HepG2 (cell line): ENCODE data around the gene GNG4. TPM values are rescaled to one million over a fixed set of nuclear protein-coding genes. Genes with fewer than 3 reads are reported as not detected.

Experiments used
- ASH2L ChIP-seq: fragments of 300-600, 200-600 bp; sonication (generic); IDR thresholded peaks from 2 replicates; pipeline ENCODE4 v1.7.0; 2017; ENCODE audit warnings: low read depth, mild to moderate bottlenecking, moderate library complexity, mixed read lengths, low read length; ENCODE audit not compliant: insufficient read length
- DBP ChIP-seq: sonication (generic); formaldehyde crosslinking; IDR thresholded peaks from 2 replicates; pipeline ENCODE4 v1.4.0; 2020; ENCODE audit warnings: missing genetic modification reagents; ENCODE audit errors: not compliant biosample characterization
- IKZF4 ChIP-seq: sonication (generic); formaldehyde crosslinking; IDR thresholded peaks from 2 replicates; pipeline ENCODE4 v1.5.1; 2020; ENCODE audit warnings: borderline replicate concordance, mild to moderate bottlenecking, low read depth, missing genetic modification reagents; ENCODE audit errors: not compliant biosample characterization
- IRX3 ChIP-seq: sonication (generic); formaldehyde crosslinking; IDR thresholded peaks from 2 replicates; pipeline ENCODE4 v1.8.1; 2023; ENCODE audit warnings: mild to moderate bottlenecking, low read depth, missing genetic modification reagents, borderline replicate concordance
- MTA3 ChIP-seq: sonication (generic); formaldehyde crosslinking; IDR thresholded peaks from 2 replicates; pipeline ENCODE4 v1.4.0; 2020; ENCODE audit warnings: missing genetic modification reagents
- NKX3-1 ChIP-seq: sonication (generic); formaldehyde crosslinking; IDR thresholded peaks from 2 replicates; pipeline ENCODE4 v1.5.0; 2020; ENCODE audit warnings: missing genetic modification reagents
- POLR2AphosphoS5 ChIP-seq: IDR thresholded peaks from 2 replicates; pipeline ENCODE4 v1.6.1; 2012; ENCODE audit warnings: low read depth, low read length
- SOX6 ChIP-seq, 2 experiments: fragments of 450-650 bp in 1 of 2; sonication (generic) in 1 of 2; formaldehyde crosslinking in 1 of 2; IDR thresholded peaks; 2 replicates each; pipeline versions ENCODE4 v1.4.0 to v1.6.1; 2017 to 2020; ENCODE audit warnings: antibody characterized with exemption in 1 of 2, mild to moderate bottlenecking in 1 of 2, missing genetic modification reagents in 1 of 2
- TBL1XR1 ChIP-seq: fragments of 150-350 bp; IDR thresholded peaks from 2 replicates; pipeline ENCODE4 v1.6.1; 2014; ENCODE audit warnings: borderline replicate concordance, low read length; ENCODE audit not compliant: partially characterized antibody
- TBP ChIP-seq: sonication (generic); formaldehyde crosslinking; IDR thresholded peaks from 2 replicates; pipeline ENCODE4 v1.5.0; 2020; ENCODE audit warnings: missing genetic modification reagents
- ZFP1 ChIP-seq: IDR thresholded peaks from 2 replicates; pipeline ENCODE4 v1.6.1; 2016
- ZNF225 ChIP-seq: sonication (generic); formaldehyde crosslinking; IDR thresholded peaks from 2 replicates; pipeline ENCODE4 v1.4.0; 2020; ENCODE audit warnings: mild to moderate bottlenecking, missing genetic modification reagents
- ZNF350 ChIP-seq: sonication (generic); formaldehyde crosslinking; IDR thresholded peaks from 2 replicates; pipeline ENCODE4 v1.4.0; 2020; ENCODE audit warnings: mild to moderate bottlenecking, low read depth, missing genetic modification reagents, borderline replicate concordance
- ZNF451 ChIP-seq: sonication (generic); formaldehyde crosslinking; IDR thresholded peaks from 2 replicates; pipeline ENCODE4 v1.5.0; 2020; ENCODE audit warnings: mild to moderate bottlenecking, missing genetic modification reagents
- ZNF615 ChIP-seq: sonication (generic); formaldehyde crosslinking; IDR thresholded peaks from 2 replicates; pipeline ENCODE4 v1.5.0; 2020; ENCODE audit warnings: mild to moderate bottlenecking, missing genetic modification reagents, borderline replicate concordance
- ZNF674 ChIP-seq: sonication (generic); formaldehyde crosslinking; IDR thresholded peaks from 2 replicates; pipeline ENCODE4 v1.5.0; 2020; ENCODE audit warnings: low read depth, mild to moderate bottlenecking, missing genetic modification reagents
- ZNF766 ChIP-seq: sonication (generic); formaldehyde crosslinking; IDR thresholded peaks from 2 replicates; pipeline ENCODE4 v1.5.0; 2020; ENCODE audit warnings: missing genetic modification reagents, borderline replicate concordance
- ZNF777 ChIP-seq: sonication (generic); formaldehyde crosslinking; IDR thresholded peaks from 2 replicates; pipeline ENCODE4 v1.4.0; 2020; ENCODE audit warnings: missing genetic modification reagents
- ZNF781 ChIP-seq: sonication (generic); formaldehyde crosslinking; IDR thresholded peaks from 2 replicates; pipeline ENCODE4 v1.5.1; 2020; ENCODE audit warnings: borderline replicate concordance, mild to moderate bottlenecking, missing genetic modification reagents; ENCODE audit errors: not compliant biosample characterization
- polyA plus RNA-seq, 8 experiments: library from polyadenylated mRNA; depleted of rRNA in 3 of 8; stranded (reverse) in 7 of 8; unstranded in 1 of 8; fragments of >200 nt; fragmentation: Illumina TruSeq in 4 of 8; extraction: Trizol in 4 of 8; gene quantifications; 2 replicates each; pipeline versions ENCODE4 v1.2.1 to v1.2.3, GENCODE V29; 2011 to 2016; ENCODE audit warnings: low read depth in 4 of 8, missing spikeins in 1 of 8, mixed read lengths in 1 of 8; ENCODE audit not compliant: insufficient read depth in 1 of 8
- total RNA-seq, 5 experiments: library from RNA; depleted of rRNA; stranded (reverse); fragments of >200 nt; fragmentation: Illumina TruSeq; extraction: Trizol; gene quantifications; 2 replicates each; pipeline ENCODE4 v1.2.3, GENCODE V29; 2016; ENCODE audit warnings: low read depth in 1 of 5
- TF ChIP-seq, protein P1 (sequence below): sonication (generic); formaldehyde crosslinking; IDR thresholded peaks from 2 replicates; pipeline ENCODE4 v1.4.0; 2020; ENCODE audit warnings: missing genetic modification reagents
- TF ChIP-seq, protein P2 (sequence below): sonication (generic); formaldehyde crosslinking; IDR thresholded peaks from 2 replicates; pipeline ENCODE4 v1.8.1; 2023; ENCODE audit warnings: mild to moderate bottlenecking, missing genetic modification reagents
- TF ChIP-seq, protein P3 (sequence below), 2 experiments: sonication (generic) in 1 of 2; formaldehyde crosslinking in 1 of 2; IDR thresholded peaks; 2 replicates each; pipeline versions ENCODE4 v1.4.0 to v1.6.1; 2018 to 2020; ENCODE audit warnings: missing genetic modification reagents in 2 of 2, borderline replicate concordance in 1 of 2, low read depth in 1 of 2, mild to moderate bottlenecking in 1 of 2, missing biosample characterization in 1 of 2

Gene GNG4
- total and polyA plus RNA-seq, 2 of the 13 experiments (the other 11 are each of a cell fraction or from before 2014, with no cell fraction given): 27.1 to 69.5 TPM

GRCh38 chr1:235504494-235505222 is 144.9 kb downstream of the GNG4 start (continued):
- TF ChIP-seq ASH2L (peak; percentile 21), NKX3-1 (no peak), MTA3 (CRISPR knock-in tag) (no peak), SOX6 (IDR thresholded peaks at IDR 0.05) (no peak), SOX6 (CRISPR knock-in tag; IDR thresholded peaks at IDR 0.05) (peak; percentile 73; the same call in 1 of the 2 replicates), ZNF225 (CRISPR knock-in tag) (peak; percentile 59), ZFP1 (CRISPR knock-in tag) (peak; percentile 69), ZNF451 (peak; percentile 18; the same call in 1 of the 2 replicates), ZNF777 (CRISPR knock-in tag) (peak; percentile 62; the same call in 1 of the 2 replicates), ZNF674 (CRISPR knock-in tag) (no peak), IKZF4 (CRISPR knock-in tag) (no peak), POLR2AphosphoS5 (peak; percentile 77), TBP (0 out of 2 replicates have a peak, but pooled peaks have one; percentile 81), ZNF766 (CRISPR knock-in tag) (no peak), ZNF781 (CRISPR knock-in tag) (peak; percentile 70), TBL1XR1 (peak; percentile 49), ZNF350 (CRISPR knock-in tag) (peak; percentile 97), DBP (CRISPR knock-in tag) (peak; percentile 67), IRX3 (CRISPR knock-in tag) (no peak; the same call in 1 of the 2 replicates), ZNF615 (CRISPR knock-in tag) (peak; percentile 87; the same call in 1 of the 2 replicates)
- TF ChIP-seq, protein P1, sequence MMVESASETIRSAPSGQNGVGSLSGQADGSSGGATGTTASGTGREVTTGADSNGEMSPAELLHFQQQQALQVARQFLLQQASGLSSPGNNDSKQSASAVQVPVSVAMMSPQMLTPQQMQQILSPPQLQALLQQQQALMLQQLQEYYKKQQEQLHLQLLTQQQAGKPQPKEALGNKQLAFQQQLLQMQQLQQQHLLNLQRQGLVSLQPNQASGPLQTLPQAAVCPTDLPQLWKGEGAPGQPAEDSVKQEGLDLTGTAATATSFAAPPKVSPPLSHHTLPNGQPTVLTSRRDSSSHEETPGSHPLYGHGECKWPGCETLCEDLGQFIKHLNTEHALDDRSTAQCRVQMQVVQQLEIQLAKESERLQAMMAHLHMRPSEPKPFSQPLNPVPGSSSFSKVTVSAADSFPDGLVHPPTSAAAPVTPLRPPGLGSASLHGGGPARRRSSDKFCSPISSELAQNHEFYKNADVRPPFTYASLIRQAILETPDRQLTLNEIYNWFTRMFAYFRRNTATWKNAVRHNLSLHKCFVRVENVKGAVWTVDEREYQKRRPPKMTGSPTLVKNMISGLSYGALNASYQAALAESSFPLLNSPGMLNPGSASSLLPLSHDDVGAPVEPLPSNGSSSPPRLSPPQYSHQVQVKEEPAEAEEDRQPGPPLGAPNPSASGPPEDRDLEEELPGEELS (CRISPR knock-in tag): no peak; the same call in none of the 2 replicates
- TF ChIP-seq, protein P2, sequence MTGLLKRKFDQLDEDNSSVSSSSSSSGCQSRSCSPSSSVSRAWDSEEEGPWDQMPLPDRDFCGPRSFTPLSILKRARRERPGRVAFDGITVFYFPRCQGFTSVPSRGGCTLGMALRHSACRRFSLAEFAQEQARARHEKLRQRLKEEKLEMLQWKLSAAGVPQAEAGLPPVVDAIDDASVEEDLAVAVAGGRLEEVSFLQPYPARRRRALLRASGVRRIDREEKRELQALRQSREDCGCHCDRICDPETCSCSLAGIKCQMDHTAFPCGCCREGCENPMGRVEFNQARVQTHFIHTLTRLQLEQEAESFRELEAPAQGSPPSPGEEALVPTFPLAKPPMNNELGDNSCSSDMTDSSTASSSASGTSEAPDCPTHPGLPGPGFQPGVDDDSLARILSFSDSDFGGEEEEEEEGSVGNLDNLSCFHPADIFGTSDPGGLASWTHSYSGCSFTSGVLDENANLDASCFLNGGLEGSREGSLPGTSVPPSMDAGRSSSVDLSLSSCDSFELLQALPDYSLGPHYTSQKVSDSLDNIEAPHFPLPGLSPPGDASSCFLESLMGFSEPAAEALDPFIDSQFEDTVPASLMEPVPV (CRISPR knock-in tag): no peak; the same call in 1 of the 2 replicates
- TF ChIP-seq, protein P3, sequence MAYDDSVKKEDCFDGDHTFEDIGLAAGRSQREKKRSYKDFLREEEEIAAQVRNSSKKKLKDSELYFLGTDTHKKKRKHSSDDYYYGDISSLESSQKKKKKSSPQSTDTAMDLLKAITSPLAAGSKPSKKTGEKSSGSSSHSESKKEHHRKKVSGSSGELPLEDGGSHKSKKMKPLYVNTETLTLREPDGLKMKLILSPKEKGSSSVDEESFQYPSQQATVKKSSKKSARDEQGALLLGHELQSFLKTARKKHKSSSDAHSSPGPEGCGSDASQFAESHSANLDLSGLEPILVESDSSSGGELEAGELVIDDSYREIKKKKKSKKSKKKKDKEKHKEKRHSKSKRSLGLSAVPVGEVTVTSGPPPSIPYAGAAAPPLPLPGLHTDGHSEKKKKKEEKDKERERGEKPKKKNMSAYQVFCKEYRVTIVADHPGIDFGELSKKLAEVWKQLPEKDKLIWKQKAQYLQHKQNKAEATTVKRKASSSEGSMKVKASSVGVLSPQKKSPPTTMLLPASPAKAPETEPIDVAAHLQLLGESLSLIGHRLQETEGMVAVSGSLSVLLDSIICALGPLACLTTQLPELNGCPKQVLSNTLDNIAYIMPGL (CRISPR knock-in tag; IDR thresholded peaks at IDR 0.05; ENCODE audit: borderline replicate concordance in 1 of 2, low read depth in 1 of 2): peak; percentile 92 to 96
